Astrocyte (in vitro differentiated cells and primary cell): ENCODE measurements around the gene LTBP3.

Experiments used
- EZH2 ChIP-seq: IDR thresholded peaks from 2 replicates; pipeline ENCODE4 v1.6.1; 2012; ENCODE audit warnings: mild to moderate bottlenecking, low read length, inconsistent platforms; ENCODE audit not compliant: insufficient read depth
- TF ChIP-seq, protein P1 (sequence below): IDR thresholded peaks from 2 replicates; pipeline ENCODE4 v1.5.1; 2011; ENCODE audit warnings: low read depth, mild to moderate bottlenecking, inconsistent platforms, low read length, moderate library complexity; ENCODE audit not compliant: insufficient read depth

DNA sequence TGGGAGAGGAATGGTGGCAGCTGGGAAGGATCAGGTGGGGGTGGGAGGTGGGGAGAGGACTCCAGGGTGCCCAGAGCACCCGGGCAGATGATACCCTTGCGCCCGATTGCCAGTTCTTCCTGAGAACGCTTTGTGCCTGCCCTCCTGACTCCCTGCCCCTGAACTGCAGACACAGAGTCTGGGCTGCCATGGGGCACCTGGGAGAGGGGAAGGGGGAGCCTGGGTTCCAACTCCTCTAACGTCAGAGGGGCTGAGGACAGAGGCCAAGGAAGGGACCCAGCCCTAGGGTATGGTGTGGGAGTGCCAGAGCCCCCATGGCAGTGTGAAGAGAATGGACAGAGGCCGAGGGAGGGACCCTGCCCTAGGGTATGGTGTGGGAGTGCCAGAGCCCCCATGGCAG, 38.4 kb upstream of the LTBP3 start:
- TF ChIP-seq EZH2 = no peak
- TF ChIP-seq, protein P1, sequence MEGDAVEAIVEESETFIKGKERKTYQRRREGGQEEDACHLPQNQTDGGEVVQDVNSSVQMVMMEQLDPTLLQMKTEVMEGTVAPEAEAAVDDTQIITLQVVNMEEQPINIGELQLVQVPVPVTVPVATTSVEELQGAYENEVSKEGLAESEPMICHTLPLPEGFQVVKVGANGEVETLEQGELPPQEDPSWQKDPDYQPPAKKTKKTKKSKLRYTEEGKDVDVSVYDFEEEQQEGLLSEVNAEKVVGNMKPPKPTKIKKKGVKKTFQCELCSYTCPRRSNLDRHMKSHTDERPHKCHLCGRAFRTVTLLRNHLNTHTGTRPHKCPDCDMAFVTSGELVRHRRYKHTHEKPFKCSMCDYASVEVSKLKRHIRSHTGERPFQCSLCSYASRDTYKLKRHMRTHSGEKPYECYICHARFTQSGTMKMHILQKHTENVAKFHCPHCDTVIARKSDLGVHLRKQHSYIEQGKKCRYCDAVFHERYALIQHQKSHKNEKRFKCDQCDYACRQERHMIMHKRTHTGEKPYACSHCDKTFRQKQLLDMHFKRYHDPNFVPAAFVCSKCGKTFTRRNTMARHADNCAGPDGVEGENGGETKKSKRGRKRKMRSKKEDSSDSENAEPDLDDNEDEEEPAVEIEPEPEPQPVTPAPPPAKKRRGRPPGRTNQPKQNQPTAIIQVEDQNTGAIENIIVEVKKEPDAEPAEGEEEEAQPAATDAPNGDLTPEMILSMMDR = no peak
